SK-N-SH treated with all-trans-retinoic acid at 6 μM for 48 hours (cell line): ENCODE data around the gene POLR2A.

Experiments
- CREB5 ChIP-seq: fragments of 250-450 bp; sonication (Bioruptor Pico); IDR thresholded peaks from 2 replicates; pipeline ENCODE4 v1.5.1; 2020; ENCODE audit warnings: low read depth, mild to moderate bottlenecking, moderate library complexity
- GLIS3 ChIP-seq: fragments of 250-450 bp; sonication (Bioruptor Pico); IDR thresholded peaks from 2 replicates; pipeline ENCODE4 v1.5.0; 2020; ENCODE audit warnings: mild to moderate bottlenecking, moderate library complexity
- PPARA ChIP-seq: fragments of 250-450 bp; sonication (Bioruptor Pico); IDR thresholded peaks from 2 replicates; pipeline ENCODE4 v1.5.0; 2020; ENCODE audit warnings: mild to moderate bottlenecking, borderline replicate concordance
- RARB ChIP-seq: fragments of 250-450 bp; sonication (Bioruptor Pico); IDR thresholded peaks from 2 replicates; pipeline ENCODE4 v1.8.0; 2021; ENCODE audit warnings: mild to moderate bottlenecking, moderate library complexity
- SNAI2 ChIP-seq: fragments of 250-450 bp; sonication (Bioruptor Pico); IDR thresholded peaks from 2 replicates; pipeline ENCODE4 v1.5.0; 2020; ENCODE audit warnings: mild to moderate bottlenecking, moderate library complexity
- TCF4 ChIP-seq: fragments of 250-450 bp; sonication (Bioruptor Pico); IDR thresholded peaks from 2 replicates; pipeline ENCODE4 v1.8.0; 2021; ENCODE audit warnings: mild to moderate bottlenecking, moderate library complexity, borderline replicate concordance
- ZC3H10 ChIP-seq: fragments of 250-450 bp; sonication (Bioruptor Pico); IDR thresholded peaks from 2 replicates; pipeline ENCODE4 v1.5.1; 2021; ENCODE audit warnings: mild to moderate bottlenecking, moderate library complexity
- ZFP3 ChIP-seq: fragments of 250-450 bp; sonication (Bioruptor Pico); IDR thresholded peaks from 2 replicates; pipeline ENCODE4 v1.5.0; 2020; ENCODE audit warnings: mild to moderate bottlenecking, moderate library complexity
- ZFP30 ChIP-seq: fragments of 450-650 bp; formaldehyde crosslinking; IDR thresholded peaks from 2 replicates; pipeline ENCODE4 v1.5.0; 2022; ENCODE audit warnings: mild to moderate bottlenecking, moderate library complexity
- ZNF565 ChIP-seq: fragments of 450-650 bp; formaldehyde crosslinking; conservative IDR thresholded peaks from 2 replicates; pipeline ENCODE4 v1.5.0; 2020; ENCODE audit warnings: low read depth, mild to moderate bottlenecking, moderate library complexity
- ZNF70 ChIP-seq: fragments of 450-650 bp; formaldehyde crosslinking; IDR thresholded peaks from 2 replicates; pipeline ENCODE4 v1.5.0; 2020; ENCODE audit warnings: mild to moderate bottlenecking, moderate library complexity
- TF ChIP-seq, protein P1 (sequence below): fragments of 250-450 bp; sonication (Bioruptor Pico); IDR thresholded peaks from 2 replicates; pipeline ENCODE4 v1.5.1; 2021; ENCODE audit warnings: mild to moderate bottlenecking, moderate library complexity
- TF ChIP-seq, protein P2 (sequence below): fragments of 250-450 bp; sonication (Bioruptor Pico); IDR thresholded peaks from 2 replicates; pipeline ENCODE4 v1.8.0; 2020; ENCODE audit warnings: mild to moderate bottlenecking, moderate library complexity, borderline replicate concordance

GRCh38 chr17:7515911-7516610 is 31.9 kb downstream of the POLR2A start:
- no peak for TF ChIP-seq SNAI2
- no peak for TF ChIP-seq CREB5
- TF ChIP-seq, protein P1, sequence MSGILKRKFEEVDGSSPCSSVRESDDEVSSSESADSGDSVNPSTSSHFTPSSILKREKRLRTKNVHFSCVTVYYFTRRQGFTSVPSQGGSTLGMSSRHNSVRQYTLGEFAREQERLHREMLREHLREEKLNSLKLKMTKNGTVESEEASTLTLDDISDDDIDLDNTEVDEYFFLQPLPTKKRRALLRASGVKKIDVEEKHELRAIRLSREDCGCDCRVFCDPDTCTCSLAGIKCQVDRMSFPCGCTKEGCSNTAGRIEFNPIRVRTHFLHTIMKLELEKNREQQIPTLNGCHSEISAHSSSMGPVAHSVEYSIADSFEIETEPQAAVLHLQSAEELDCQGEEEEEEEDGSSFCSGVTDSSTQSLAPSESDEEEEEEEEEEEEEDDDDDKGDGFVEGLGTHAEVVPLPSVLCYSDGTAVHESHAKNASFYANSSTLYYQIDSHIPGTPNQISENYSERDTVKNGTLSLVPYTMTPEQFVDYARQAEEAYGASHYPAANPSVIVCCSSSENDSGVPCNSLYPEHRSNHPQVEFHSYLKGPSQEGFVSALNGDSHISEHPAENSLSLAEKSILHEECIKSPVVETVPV, result no peak
- no peak for TF ChIP-seq TCF4 (CRISPR knock-in tag)
- TF ChIP-seq ZNF565 (CRISPR knock-in tag), result no peak
- TF ChIP-seq, protein P2, sequence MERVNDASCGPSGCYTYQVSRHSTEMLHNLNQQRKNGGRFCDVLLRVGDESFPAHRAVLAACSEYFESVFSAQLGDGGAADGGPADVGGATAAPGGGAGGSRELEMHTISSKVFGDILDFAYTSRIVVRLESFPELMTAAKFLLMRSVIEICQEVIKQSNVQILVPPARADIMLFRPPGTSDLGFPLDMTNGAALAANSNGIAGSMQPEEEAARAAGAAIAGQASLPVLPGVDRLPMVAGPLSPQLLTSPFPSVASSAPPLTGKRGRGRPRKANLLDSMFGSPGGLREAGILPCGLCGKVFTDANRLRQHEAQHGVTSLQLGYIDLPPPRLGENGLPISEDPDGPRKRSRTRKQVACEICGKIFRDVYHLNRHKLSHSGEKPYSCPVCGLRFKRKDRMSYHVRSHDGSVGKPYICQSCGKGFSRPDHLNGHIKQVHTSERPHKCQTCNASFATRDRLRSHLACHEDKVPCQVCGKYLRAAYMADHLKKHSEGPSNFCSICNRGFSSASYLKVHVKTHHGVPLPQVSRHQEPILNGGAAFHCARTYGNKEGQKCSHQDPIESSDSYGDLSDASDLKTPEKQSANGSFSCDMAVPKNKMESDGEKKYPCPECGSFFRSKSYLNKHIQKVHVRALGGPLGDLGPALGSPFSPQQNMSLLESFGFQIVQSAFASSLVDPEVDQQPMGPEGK (CRISPR knock-in tag), result no peak
- TF ChIP-seq GLIS3, result no peak
- TF ChIP-seq ZFP30, result no peak
- TF ChIP-seq ZFP3, result no peak
- TF ChIP-seq ZNF70 (CRISPR knock-in tag), result no peak
- no peak for TF ChIP-seq ZC3H10 (CRISPR knock-in tag)
- TF ChIP-seq RARB (CRISPR knock-in tag), result no peak
- TF ChIP-seq PPARA (CRISPR knock-in tag), result no peak
